Right cardiac atrium (tissue), 5 donors: ENCODE measurements around the gene RHD. TPM values are rescaled to one million over a fixed set of nuclear protein-coding genes. Genes with fewer than 3 reads are reported as not detected.
"Not testable (repeated sequence)": the region's sequence is repeated elsewhere in the genome, so short reads cannot be mapped to it uniquely, and the experiment has no call there.

Experiments
- ATAC-seq, 2 donors: fragments of 200-7000 bp; cut with Tn5 transposase; one replicate each; pipeline versions ENCODE4 v1.8.0 to v1.9.1; 2020; ENCODE audit warnings: moderate library complexity in 2 of 2, mild to moderate bottlenecking in 1 of 2
- DNase-seq, 3 donors: peaks; one replicate each; pipeline ENCODE4 v3.0.0-alpha.2; 2020
- H3K27ac ChIP-seq: one replicate; pipeline ENCODE4 v1.5.1; 2013; ENCODE audit warnings: mild to moderate bottlenecking, low read length, control low read depth, moderate library complexity
- H3K27me3 ChIP-seq: one replicate; pipeline ENCODE4 v1.6.1; 2013; ENCODE audit not compliant: control insufficient read depth, insufficient read depth
- H3K4me1 ChIP-seq: one replicate; pipeline ENCODE4 v1.6.1; 2013; ENCODE audit warnings: low read length; ENCODE audit not compliant: control insufficient read depth, insufficient read depth
- H3K4me3 ChIP-seq: one replicate; pipeline ENCODE4 v1.5.1; 2013; ENCODE audit warnings: low read length, control low read depth
- H3K9me3 ChIP-seq: one replicate; pipeline ENCODE4 v1.6.1; 2013; ENCODE audit warnings: low read length; ENCODE audit not compliant: control insufficient read depth
- WGBS: extraction: QIAGEN DNeasy Blood & Tissue Kit; methylation state at CpG from one replicate; pipeline ENCODE4 v1.1.7; 2013; 5-methylcytosine and 5-hydroxymethylcytosine counted together
- intact Hi-C, 4 donors: fragments of 100-400 bp; cut with DNase I; formaldehyde crosslinking; loops; one replicate each; pipeline versions ENCODE4 v1.11.0 to v1.14.0; 2022 to 2023
- polyA plus RNA-seq: library from polyadenylated mRNA; stranded (reverse); fragments of 200-250 nt; gene quantifications from one replicate; pipeline ENCODE4 v1.2.3, GENCODE V29; 2013
- total RNA-seq, 4 donors: library from RNA; stranded (reverse); fragmentation: NEBNext Ultra II Directional; extraction: Animal tissue kit (Norgen Biotek cat#: 25700); gene quantifications; one replicate each; pipeline ENCODE4 v1.2.1, GENCODE V29; 2021
- donor health status: healthy with polysubstance abuse.
- donor health status: DM: no; HTN: yes; CAD: no.
- donor health status: DM: no; HTN: no; CAD: no.
- donor health status: DM: no; HTN: yes; CAD: no; lungs with severe emphysema.
- donor health status: DM: yes; HTN: yes; CAD: no.

The RHD gene
- total and polyA plus RNA-seq, 5 donors = 0.16 to 0.37 (median 0.27) TPM; not detected in 1

DNA sequence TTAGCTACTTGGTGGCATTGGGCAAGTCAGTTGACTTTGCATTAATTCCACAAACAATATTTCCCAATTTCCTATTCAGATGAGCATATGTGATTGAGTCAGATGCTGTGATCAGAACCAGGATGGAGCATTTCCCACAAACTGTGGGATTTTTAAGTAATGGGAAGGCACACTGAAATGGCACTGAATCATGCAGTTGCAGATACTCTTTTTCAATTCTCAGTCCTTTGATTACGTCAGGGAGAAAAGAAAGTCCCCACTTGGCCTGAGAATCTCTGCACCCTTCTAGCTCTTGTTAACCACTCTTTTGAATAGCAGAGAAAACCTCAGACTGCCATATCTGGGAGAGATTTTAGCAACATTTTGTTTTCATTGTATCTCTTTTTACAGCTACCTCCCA, 36.8 kb downstream of the RHD start:
- not testable (repeated sequence) for H3K4me1 ChIP-seq

DNA sequence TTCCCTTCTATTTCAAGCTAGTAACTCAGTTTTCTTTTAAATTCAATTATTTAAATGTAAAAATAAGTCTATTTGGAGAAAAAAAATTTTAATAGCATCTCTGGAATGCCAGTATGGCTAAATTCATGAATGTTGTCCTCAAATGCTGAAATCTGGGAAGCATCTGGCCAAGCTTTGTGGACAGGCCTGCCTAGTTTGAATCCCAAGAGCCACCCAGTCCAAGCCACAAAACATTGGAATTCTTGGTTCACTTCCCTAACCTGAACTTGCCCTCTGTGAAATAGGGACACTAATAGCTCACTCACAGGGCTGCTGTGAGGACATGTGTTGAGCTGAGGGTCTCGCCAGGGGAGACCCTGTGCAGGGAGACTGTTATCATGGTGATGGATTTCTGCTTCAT, 37.2 kb downstream of the RHD start:
- H3K4me3 ChIP-seq, H3K9me3 ChIP-seq, H3K4me1 ChIP-seq, H3K27ac ChIP-seq, H3K27me3 ChIP-seq, intact Hi-C loops, DNase-seq: not testable (repeated sequence)
- peak in 1 of 2 donors; percentile 41 for ATAC-seq
- WGBS = 85% methylated on average over 1 of the region's 1 CpG

More for the DNA sequence above, 36.8 kb downstream of the RHD start:
- ATAC-seq, DNase-seq, intact Hi-C loops, H3K27ac ChIP-seq, H3K9me3 ChIP-seq, H3K27me3 ChIP-seq, H3K4me3 ChIP-seq: not testable (repeated sequence)
- whole genome bisulfite sequencing = 70% methylated on average over 1 of the region's 1 CpG

DNA sequence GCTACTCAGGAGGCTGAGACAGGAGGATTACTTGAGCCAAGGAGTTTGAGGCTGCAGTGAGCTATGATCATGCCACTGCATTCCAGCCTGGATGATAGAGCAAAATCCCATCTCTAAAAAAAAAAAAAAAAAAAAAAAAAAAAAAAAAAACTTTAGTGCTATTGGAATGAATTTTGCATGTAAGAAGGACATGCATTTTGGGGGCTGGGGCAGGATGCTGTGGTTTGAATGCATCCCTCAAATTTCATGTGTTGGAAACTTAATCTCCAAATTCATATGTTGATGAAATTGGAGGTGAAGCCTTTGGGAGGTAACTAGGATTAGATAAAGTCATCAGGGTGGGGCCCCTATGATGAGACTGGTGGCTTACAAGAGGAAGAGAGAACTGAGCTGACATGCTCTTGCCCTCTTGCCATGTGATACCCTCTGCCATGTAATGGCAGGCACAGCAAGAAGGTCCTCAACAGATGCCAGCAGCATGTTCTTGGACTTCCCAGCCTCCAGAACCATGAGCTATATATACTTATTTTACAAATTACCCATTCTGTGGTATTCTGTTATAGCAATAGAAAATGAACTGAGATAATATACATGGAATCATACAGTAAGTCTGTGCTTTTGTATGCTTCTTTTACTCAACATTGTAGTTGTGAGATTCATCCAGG, 40.6 kb downstream of the RHD start:
- intact Hi-C loops, H3K4me3 ChIP-seq, H3K4me1 ChIP-seq, H3K9me3 ChIP-seq, DNase-seq, H3K27me3 ChIP-seq, H3K27ac ChIP-seq, ATAC-seq: not testable (repeated sequence)

DNA sequence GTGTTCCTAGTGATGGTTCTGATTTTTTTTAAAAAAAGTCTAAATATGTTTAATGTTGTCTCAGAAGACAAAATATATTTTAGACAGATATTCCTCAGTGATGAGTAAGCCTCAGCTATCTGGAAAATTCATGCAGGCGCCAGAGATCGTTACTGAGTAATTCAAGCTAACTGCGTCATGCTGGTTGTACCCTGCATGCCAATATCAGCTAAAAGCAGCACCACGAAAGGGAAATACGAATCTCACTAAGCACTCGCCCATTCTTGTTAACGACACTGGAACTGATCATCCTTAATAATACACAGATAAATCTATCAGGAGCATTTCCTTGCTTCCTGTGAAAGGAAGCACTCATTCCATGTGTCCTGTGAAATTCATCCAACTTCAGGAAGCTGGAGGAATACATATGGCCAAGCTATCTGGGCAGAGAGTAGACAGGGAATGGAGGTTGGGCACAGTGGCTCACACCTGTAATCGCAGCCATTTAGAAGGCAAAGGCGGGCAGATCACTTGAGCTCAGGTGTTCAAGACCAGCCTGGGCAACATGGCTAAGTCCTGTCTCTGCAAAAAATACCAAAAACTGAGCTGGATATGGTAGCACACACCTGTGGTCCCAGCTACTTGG, 48.1 kb downstream of the RHD start:
- WGBS = 51% methylated on average over 9 of the region's 9 CpGs
- ATAC-seq = peak in 1 of 2 donors; percentile 71
- intact Hi-C loops, H3K27me3 ChIP-seq, H3K4me1 ChIP-seq, H3K9me3 ChIP-seq, H3K27ac ChIP-seq, DNase-seq, H3K4me3 ChIP-seq: not testable (repeated sequence)

DNA sequence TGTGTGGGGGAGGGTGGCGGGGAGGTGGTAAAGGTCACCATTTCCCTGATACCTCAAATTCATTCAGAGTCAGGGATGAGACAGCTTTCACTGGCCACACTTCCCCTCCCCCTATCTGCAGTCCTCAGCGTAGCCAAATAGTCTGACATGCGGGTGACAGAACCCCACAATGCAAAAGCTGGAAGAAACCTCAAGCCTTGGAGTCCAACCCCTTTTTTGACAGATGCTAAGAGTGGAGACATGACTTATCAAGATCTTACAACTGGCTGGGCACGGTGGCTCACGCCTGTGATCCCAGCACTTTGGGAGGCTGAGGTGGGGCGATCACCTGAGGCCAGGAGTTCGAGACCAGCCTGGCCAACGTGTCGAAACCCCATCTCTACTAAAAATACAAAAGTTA, 49.8 kb downstream of the RHD start:
- intact Hi-C loops, H3K4me3 ChIP-seq, H3K27me3 ChIP-seq, H3K27ac ChIP-seq, DNase-seq, ATAC-seq, H3K4me1 ChIP-seq, H3K9me3 ChIP-seq: not testable (repeated sequence)
- WGBS = 89% methylated on average over 8 of the region's 9 CpGs

DNA sequence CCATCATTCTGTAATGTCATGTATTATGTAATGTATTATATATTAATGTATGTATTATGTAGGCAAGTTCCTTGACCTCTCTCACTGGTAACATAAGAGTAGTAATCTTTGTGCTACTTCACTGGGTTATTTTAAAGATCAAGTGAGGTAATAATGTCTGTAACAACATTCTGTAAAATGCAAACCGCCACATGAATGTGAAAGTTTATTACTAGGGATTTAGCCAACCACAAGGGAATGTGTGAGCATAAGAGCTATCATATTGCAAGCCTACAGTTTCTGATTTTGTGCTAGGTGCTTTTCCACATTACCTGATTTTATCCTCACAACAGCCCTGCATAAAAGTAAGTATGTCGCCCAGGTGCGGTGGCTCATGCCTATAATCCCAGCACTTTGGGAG, 52.1 kb downstream of the RHD start:
- not testable (repeated sequence) for ATAC-seq, H3K4me3 ChIP-seq
- WGBS = 89% methylated on average over 3 of the region's 3 CpGs

DNA sequence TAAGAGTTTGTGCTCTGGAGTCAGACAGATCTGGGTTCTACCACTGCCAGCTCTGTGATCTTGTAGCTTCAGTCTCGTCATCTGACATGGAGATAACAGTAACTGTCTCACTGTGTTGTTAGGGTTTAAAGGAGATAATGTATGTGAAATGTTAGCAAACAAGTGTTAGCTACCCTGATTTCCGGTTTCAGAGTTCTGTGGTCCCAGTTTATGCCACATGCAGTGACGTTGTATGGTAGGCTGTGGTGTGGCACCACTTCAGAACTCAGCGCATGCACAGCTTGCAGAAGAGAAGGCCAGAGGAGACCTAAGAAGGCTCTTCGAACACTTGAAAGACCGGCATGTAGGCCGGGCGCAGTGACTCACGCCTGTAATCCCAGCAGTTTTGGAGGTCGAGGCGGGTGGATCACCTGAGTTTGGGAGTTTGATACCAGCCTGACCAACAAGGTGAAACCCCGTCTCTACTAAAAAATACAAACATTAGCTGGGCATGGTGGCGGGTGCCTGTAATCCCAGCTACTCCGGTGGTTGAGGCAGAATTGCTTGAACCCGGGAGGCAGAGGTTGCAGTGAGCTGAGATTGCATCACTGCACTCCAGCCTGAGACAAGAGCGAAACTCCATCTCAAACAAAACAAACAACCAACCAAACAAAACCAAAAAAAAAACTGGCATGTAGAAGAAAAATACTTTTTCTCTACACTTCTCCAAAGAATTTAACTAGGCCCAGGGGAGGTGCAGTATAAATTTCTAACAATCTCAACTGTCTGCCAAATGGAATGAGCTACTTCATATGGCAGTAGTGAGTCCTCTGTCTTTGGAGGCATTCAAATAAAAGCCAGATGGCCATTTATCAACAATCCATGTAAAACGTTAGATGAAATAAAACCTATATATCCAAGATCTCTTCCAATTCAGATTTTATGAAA, 55.8 kb downstream of the RHD start:
- H3K4me3 ChIP-seq, H3K9me3 ChIP-seq, H3K27ac ChIP-seq, H3K27me3 ChIP-seq, DNase-seq, intact Hi-C loops, H3K4me1 ChIP-seq: not testable (repeated sequence)
- WGBS = no CpG with 5 or more reads among the region's 17 CpGs
- ATAC-seq = peak in 1 of 2 donors; percentile 48

More for the DNA sequence above, 52.1 kb downstream of the RHD start:
- H3K27ac ChIP-seq, intact Hi-C loops, DNase-seq, H3K27me3 ChIP-seq, H3K4me1 ChIP-seq, H3K9me3 ChIP-seq: not testable (repeated sequence)

DNA sequence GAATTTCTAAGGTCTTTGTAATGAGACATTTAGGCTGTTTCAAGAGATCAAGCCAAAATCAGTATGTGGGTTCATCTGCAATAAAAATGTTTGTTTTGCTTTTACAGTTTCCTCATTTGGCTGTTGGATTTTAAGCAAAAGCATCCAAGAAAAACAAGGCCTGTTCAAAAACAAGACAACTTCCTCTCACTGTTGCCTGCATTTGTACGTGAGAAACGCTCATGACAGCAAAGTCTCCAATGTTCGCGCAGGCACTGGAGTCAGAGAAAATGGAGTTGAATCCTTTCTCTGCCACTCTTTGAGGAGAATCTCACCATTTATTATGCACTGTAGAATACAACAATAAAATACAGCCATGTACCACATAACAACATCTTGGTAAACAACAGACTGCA, 56.5 kb downstream of the RHD start:
- not testable (repeated sequence) for H3K9me3 ChIP-seq, H3K27ac ChIP-seq
- WGBS = 30% methylated on average over 4 of the region's 4 CpGs

DNA sequence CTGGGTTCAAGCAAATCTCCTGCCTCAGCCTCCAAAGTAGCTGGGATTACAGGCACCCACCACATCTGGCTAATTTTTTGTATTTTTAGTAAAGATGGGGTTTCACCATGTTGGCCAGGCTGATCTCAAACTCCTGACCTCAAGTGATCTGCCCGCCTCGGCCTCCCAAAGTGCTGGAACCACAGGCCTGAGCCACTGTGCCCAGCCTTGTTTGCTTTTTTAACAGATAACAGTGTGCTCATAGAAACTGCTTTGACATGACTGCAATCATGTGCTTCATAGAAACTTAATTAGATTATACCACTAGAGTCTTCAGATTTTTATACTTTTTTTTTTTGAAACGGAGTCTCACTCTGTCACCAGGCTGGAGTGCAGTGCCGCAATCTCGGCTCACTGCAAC, 57.0 kb downstream of the RHD start:
- peak in 2 of 3 donors; percentile 39 to 65 for DNase-seq
- H3K4me1 ChIP-seq, H3K27ac ChIP-seq, ATAC-seq, intact Hi-C loops, H3K9me3 ChIP-seq, H3K27me3 ChIP-seq, H3K4me3 ChIP-seq: not testable (repeated sequence)
- WGBS = 54% methylated on average over 5 of the region's 5 CpGs

More for the DNA sequence above, 56.5 kb downstream of the RHD start:
- H3K27me3 ChIP-seq, H3K4me3 ChIP-seq, ATAC-seq, H3K4me1 ChIP-seq, intact Hi-C loops, DNase-seq: not testable (repeated sequence)

DNA sequence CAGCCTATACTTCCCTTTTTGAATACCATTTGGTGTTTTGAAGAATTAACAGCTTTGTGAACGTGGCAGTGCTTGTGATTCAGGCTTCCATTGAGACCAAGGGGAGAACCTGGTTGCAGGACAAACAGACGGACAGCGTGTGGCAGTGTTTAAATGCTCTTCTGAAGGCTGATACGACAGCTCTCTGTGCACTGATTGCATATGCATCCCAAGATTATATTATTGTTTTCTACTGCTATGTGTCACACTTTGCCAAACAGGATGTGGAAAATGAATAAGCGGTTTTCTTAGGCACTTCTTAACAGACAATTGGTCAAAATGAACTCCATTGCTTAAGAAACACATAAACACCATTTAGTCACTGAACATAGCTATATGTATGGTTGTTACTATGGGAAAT, 57.6 kb downstream of the RHD start:
- H3K4me1 ChIP-seq, H3K27ac ChIP-seq, H3K27me3 ChIP-seq, ATAC-seq, intact Hi-C loops, H3K9me3 ChIP-seq, DNase-seq, H3K4me3 ChIP-seq: not testable (repeated sequence)
- WGBS = 28% methylated on average over 5 of the region's 5 CpGs

DNA sequence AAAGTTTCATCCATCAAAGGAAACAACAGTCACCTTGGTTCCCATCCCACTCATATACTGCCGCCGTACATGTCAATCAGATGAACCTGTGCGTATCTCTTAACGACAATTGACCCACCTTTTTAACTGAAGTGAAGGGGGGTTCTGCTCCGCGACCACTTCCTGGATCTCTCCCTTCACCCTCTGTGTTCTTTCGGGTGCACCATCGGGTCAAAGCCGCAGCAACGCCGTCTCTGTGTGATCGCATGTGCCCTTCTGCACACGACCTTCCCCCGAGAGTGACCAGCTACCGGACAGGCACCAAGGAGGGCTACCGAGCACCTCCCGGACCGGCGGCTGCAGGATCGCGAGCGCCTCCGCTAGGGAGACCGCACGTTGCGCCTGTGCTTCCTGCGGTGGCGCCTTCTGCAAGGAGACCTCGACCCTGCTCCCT, 64.6 kb downstream of the RHD start:
- under 1% methylated on average over 27 of the region's 29 CpGs for WGBS

More for the DNA sequence above, 64.6 kb downstream of the RHD start:
- peak; percentile 72 to 74 for ATAC-seq
- H3K9me3 ChIP-seq, H3K27me3 ChIP-seq, intact Hi-C loops, H3K4me1 ChIP-seq: not testable (repeated sequence)
- H3K27ac ChIP-seq = peak overlapping the region; percentile 17
- DNase-seq = peak; percentile 51 to 81 (median 75)
- peak overlapping the region; percentile 92 for H3K4me3 ChIP-seq
